Calu3 (cell line): ENCODE results near the gene C1QC. TPM values are rescaled to one million over a fixed set of nuclear protein-coding genes. Genes with fewer than 3 reads are reported as not detected.

Source experiments
- Bru-seq: library from RNA; stranded (reverse); fragments of 400-500 nt; gene quantifications from one replicate; lab custom pipeline; 2021; lab: Mats Ljungman, UMichigan
- BruChase-seq, 2 experiments: library from RNA; stranded (reverse); fragments of 400-500 nt; gene quantifications; one replicate each; lab custom pipeline; 2021; lab: Mats Ljungman, UMichigan
- BruUV-seq: library from RNA; stranded (reverse); fragments of 400-500 nt; replicated peaks from 2 replicates; lab custom pipeline; 2021; lab: Mats Ljungman, UMichigan
- CTCF ChIA-PET: fragments of 300-600 bp; sonication (Branson Sonifier 250); formaldehyde crosslinking; loops from one replicate; lab custom pipeline; 2022; ENCODE audit warnings: antibody characterized with exemption; lab: Charles Lee
- DNase-seq: peaks from one replicate; pipeline ENCODE4 v3.0.0; 2022
- H3K27ac Mint-ChIP-seq: one replicate; pipeline ENCODE4 v1.8.0; 2022; ENCODE audit warnings: mixed read lengths; ENCODE audit not compliant: unreplicated experiment
- H3K27me3 Mint-ChIP-seq: one replicate; pipeline ENCODE4 v1.8.0; 2022; ENCODE audit warnings: mixed read lengths; ENCODE audit not compliant: unreplicated experiment
- H3K36me3 Mint-ChIP-seq: one replicate; pipeline ENCODE4 v1.8.0; 2022; ENCODE audit warnings: mild to moderate bottlenecking, moderate library complexity, mixed read lengths; ENCODE audit not compliant: insufficient read depth, unreplicated experiment
- H3K4me1 Mint-ChIP-seq: one replicate; pipeline ENCODE4 v1.8.0; 2022; ENCODE audit warnings: mild to moderate bottlenecking, low read depth, mixed read lengths; ENCODE audit not compliant: unreplicated experiment
- H3K4me3 Mint-ChIP-seq: one replicate; pipeline ENCODE4 v1.8.0; 2022; ENCODE audit warnings: mild to moderate bottlenecking, low read depth, moderate library complexity, mixed read lengths; ENCODE audit not compliant: unreplicated experiment
- H3K9me3 Mint-ChIP-seq: one replicate; pipeline ENCODE4 v1.8.0; 2022; ENCODE audit warnings: low read depth, mixed read lengths; ENCODE audit not compliant: unreplicated experiment
- CTCF ChIP-seq: fragments of 200-600 bp; IDR thresholded peaks from one replicate; pipeline ENCODE4 v1.8.0; 2022; ENCODE audit warnings: antibody characterized with exemption; ENCODE audit not compliant: unreplicated experiment
- intact Hi-C: fragments of 100-400 bp; cut with micrococcal nuclease; formaldehyde crosslinking; loops from one replicate; pipeline ENCODE4 v1.10.0; 2022; ENCODE audit not compliant: unreplicated experiment
- long read RNA-seq: library from polyadenylated mRNA; stranded (forward); transcript quantifications from one replicate; pipeline ENCODE4 v2.0.0, GENCODE V29; 2022
- total RNA-seq: library from RNA; stranded (reverse); gene quantifications from 2 replicates; pipeline ENCODE4 v1.2.3, GENCODE V29; 2022

The C1QC gene
- not detected in 2 replicates for total RNA-seq
- Bru-seq, nascent RNA: not detected
- not detected for BruChase-seq, experiment 1, labeled RNA remaining after a 6-hour chase
- not detected for BruChase-seq, experiment 2, labeled RNA remaining after a 2-hour chase
- long read RNA-seq: 0 reads

GRCh38 chr1:22643381-22643780 lies at the start of gene C1QC:
C1QC (plus strand) TSS chr1:22643633; CDS start chr1:22644024, 391 bp downstream.
- no peak for DNase-seq
- CTCF ChIA-PET: no interaction called here
- no TSS peak for BruUV-seq
- Mint-ChIP-seq H3K4me1 (no peaks in the 10 kb centered on the region), H3K27ac (no peak within 1 kb of the TSS), H3K27me3 (peaks cover 22% of the 10 kb centered on the region), H3K4me3 (no peak within 1 kb of the TSS), H3K36me3 (no peaks in the 10 kb centered on the region), H3K9me3 (no peaks in the 10 kb centered on the region)
- TF ChIP-seq CTCF: no peak
- intact Hi-C loops: no loop called here

GRCh38 chr1:22594396-22594795 lies 49.0 kb upstream of the C1QC start:
- Mint-ChIP-seq H3K27me3 (peaks cover 95% of the 10 kb centered on the region), H3K4me1 (no peaks in the 10 kb centered on the region), H3K4me3 (no peak overlapping the region), H3K36me3 (no peaks in the 10 kb centered on the region), H3K27ac (no peak overlapping the region), H3K9me3 (no peaks in the 10 kb centered on the region)
- BruUV-seq: no TSS peak
- no peak for DNase-seq
- no peak for TF ChIP-seq CTCF
- CTCF ChIA-PET: no interaction called here
- intact Hi-C loops: no loop called here

- Mint-ChIP-seq H3K36me3 (no peaks in the 10 kb centered on the region), H3K27me3 (peaks cover 95% of the 10 kb centered on the region), H3K27ac (no peak overlapping the region), H3K4me1 (no peaks in the 10 kb centered on the region), H3K9me3 (no peaks in the 10 kb centered on the region), H3K4me3 (no peak overlapping the region)
- no TSS peak for BruUV-seq
- intact Hi-C loops: no loop called here
- DNase-seq: no peak
- TF ChIP-seq CTCF: no peak
- CTCF ChIA-PET: no interaction called here
These were observed 48.3 kb upstream of the C1QC start for GRCh38 chr1:22595108-22595507.

- Mint-ChIP-seq H3K4me1 (no peaks in the 10 kb centered on the region), H3K27ac (no peak overlapping the region), H3K27me3 (peaks cover 85% of the 10 kb centered on the region), H3K4me3 (no peak overlapping the region), H3K9me3 (no peaks in the 10 kb centered on the region), H3K36me3 (no peaks in the 10 kb centered on the region)
- no peak for DNase-seq
- no peak for TF ChIP-seq CTCF
- BruUV-seq: no TSS peak
- CTCF ChIA-PET: no interaction called here
- intact Hi-C loops: no loop called here
These were observed 46.0 kb upstream of the C1QC start for GRCh38 chr1:22597301-22597965.
